NB4 (cell line): ENCODE results near the gene NTNG1.

ENCODE experiments used
- MYC ChIP-seq: IDR thresholded peaks from 2 replicates; pipeline ENCODE4 v1.6.1; 2011; ENCODE audit warnings: low read depth, low read length
- POLR2A ChIP-seq: IDR thresholded peaks from 2 replicates; pipeline ENCODE4 v1.6.1; 2011; ENCODE audit warnings: mild to moderate bottlenecking; ENCODE audit not compliant: insufficient read length; ENCODE audit errors: extremely low read depth

DNA sequence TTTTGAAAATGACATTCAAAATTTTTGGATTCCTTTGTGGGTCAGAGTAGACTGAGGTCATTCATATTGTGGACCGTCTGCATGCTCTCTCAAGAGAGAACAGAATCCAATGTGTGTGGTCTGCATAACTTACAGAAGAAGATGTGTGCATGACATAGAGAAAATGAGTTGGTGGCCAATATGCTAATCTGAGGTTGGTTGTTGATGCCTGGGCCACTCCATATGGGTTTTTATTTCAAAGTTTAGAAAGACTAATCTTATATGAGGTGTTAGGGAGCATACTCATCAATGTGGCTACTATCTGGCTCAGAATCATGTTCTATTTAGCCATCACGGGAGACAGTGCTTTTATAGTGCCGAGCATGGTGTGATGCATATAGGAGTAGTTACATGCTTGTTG is 18.2 kb downstream of the NTNG1 start:
- TF ChIP-seq POLR2A (no peak), MYC (no peak)
